ENCODE results near the gene TNRC6A.
"Not testable (repeated sequence)": the region's sequence is repeated elsewhere in the genome, so short reads cannot be mapped to it uniquely, and the experiment has no call there.

TNRC6A gene

GRCh38 chr16:24729243-24729950, at the start of gene TNRC6A:
Gene TNRC6A, plus strand, starts transcription at chr16:24729651. Its CDS starts 191 bp downstream, at chr16:24729842.
- FAIRE-seq, result no peak

DNA sequence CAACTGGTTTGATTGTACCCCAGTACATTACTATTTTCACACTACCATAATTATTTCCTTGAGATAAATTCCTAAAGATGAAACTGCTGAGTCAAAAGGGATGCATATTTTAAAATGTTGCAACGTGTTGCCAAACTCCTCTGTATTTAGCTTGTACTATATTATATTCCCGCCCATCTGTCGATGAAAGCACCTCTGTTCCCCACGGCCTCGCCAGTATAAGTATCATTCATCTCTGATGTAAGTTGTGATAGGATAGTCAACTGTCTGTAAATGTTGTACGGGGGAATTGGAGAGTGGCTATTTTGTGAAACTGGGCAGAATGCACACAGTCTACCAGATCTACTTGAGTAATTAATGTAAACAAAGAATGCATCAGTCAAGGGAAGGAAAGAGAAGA, 47.7 kb upstream of the TNRC6A start:
- no peak for FAIRE-seq

DNA sequence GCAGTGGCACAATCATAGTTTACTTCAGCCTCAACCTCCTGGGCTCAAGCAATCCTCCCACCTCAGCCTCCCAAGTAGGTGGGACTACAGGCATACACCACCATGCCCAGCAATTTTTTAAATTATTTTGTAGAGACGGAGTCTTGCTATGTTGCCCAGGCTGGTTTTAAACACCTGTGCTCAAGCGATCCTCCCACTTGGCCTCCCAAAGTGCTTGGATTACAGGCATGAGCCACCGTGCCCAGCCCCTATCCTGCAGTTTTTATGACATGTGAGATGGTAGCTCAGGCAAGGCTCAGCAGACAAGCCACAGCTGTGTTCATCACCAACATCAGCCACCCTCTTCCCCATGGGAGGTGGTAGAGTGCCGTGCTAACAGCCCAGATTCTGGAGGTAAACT, 46.2 kb upstream of the TNRC6A start:
- no peak for FAIRE-seq

DNA sequence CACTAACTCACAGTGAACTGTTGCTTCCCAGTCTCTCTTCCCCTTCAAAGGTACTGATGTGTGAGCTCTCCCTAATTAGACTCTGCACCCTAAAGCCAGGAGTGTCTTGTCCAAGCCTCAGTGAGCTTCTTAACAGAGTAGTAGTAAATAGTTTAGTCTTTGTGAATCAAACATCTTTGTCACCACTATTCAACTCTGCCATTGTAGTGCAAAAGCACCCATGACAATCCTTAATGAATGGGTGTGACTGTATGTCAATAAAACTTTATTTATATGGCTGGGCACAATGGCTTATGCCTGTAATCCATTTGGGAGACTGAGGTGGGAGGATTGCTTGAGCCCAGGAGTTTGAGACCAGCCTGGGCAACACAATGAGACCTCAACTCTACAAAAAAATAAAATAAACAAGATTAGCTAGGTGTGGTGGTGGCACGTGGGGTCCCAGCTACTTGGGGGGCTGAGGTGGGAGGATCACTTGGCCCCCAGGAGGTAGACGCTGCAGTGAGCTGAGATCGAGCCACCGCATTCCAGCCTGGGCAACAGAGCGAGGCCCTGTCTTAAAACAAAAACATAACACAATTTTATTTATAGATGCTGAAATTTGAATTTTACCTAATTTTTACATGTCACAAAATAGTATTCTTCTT, 45.5 kb upstream of the TNRC6A start:
- no peak for FAIRE-seq

- FAIRE-seq, result no peak
Measured at GRCh38 chr16:24685539-24686432, 43.7 kb upstream of the TNRC6A start.

GRCh38 chr16:24686678-24687077, 42.8 kb upstream of the TNRC6A start:
- FAIRE-seq, result no peak

- FAIRE-seq, result no peak
Measured at GRCh38 chr16:24688359-24688758, 41.1 kb upstream of the TNRC6A start.

DNA sequence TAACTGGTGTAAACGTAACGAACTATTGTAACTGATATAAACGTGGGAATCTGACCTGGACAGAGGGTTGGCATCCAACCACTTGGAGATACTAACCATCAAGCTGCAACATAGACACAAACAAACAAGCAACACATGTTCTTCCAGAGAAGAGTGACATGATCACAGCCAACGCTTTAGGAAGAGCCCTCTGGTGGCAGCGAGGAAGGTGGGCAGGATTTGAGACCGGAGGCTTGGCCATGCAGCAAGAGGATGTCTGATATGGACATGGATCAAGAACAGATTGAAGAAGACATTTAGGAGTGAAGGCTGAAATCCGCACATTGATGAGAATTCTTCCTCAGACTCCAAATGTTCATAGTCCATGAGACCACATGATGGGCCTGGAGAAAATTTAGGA, 40.3 kb upstream of the TNRC6A start:
- no peak for FAIRE-seq

DNA sequence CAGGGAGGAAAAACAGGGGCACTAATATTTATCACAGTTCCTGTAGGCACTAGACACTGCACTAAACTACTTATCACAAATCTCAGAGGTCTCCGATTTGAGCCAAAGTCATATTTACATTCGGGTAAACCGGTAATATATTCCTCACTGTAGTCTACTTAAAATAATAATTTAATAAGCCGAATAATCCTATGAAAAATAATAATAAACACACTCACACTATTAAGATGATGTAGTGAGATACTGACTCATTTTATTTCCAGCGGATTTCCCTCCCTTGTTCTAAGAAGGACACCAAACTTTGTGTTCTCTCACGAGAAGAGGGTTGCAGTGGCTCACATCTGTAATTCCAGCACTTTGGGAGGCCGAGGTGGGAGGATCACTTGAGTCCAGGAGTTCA, 36.6 kb upstream of the TNRC6A start:
- no peak for FAIRE-seq

- no peak for FAIRE-seq
Measured at GRCh38 chr16:24694931-24695330, 34.5 kb upstream of the TNRC6A start.

DNA sequence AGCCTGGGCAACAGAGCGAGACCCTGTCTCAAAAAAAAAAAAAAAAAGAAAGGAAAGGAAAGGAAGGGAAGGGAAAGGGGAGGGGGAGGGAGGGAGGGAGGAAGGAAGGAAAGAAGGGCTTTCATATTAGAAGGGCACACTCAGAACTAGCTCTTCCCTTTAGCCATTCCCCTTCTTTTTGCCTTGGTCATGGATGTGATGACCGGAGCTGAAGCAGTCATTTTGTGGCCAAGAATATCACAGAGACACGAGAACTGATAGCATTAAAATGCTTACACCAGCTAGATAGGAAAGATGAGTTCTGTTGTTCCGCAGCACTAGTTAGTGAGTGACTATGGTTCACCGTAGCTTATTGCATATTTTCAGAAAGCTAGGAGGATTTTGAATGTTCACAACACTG, 32.8 kb upstream of the TNRC6A start:
- FAIRE-seq, result no peak

- no peak for FAIRE-seq
Measured at GRCh38 chr16:24698308-24698707, 31.1 kb upstream of the TNRC6A start.

GRCh38 chr16:24699151-24699723, 30.2 kb upstream of the TNRC6A start:
- no peak for FAIRE-seq

GRCh38 chr16:24700549-24701392, 28.7 kb upstream of the TNRC6A start:
- no peak for FAIRE-seq

GRCh38 chr16:24701521-24701951, 27.9 kb upstream of the TNRC6A start:
- no peak for FAIRE-seq

- not testable (repeated sequence) for FAIRE-seq
Measured at GRCh38 chr16:24707760-24708159, 21.7 kb upstream of the TNRC6A start.

DNA sequence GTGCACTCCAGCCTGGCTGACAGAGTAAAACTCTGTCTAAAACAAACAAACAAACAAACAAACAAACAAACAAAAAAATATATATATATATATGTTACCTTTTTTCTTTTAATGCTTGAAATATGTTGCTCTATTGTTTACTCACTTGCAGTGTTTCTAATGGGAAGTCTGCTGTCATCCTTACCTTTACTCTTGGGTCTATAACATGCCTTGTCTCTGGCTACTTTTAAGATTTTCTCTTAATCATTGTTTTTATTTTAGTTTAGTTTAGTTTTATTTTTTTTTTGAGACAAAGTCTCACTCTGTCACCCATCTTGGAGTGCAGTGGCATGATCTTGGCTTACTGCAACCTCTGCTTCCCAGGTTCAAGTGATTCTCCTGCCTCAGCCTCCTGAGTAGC, 16.1 kb upstream of the TNRC6A start:
- no peak for FAIRE-seq

DNA sequence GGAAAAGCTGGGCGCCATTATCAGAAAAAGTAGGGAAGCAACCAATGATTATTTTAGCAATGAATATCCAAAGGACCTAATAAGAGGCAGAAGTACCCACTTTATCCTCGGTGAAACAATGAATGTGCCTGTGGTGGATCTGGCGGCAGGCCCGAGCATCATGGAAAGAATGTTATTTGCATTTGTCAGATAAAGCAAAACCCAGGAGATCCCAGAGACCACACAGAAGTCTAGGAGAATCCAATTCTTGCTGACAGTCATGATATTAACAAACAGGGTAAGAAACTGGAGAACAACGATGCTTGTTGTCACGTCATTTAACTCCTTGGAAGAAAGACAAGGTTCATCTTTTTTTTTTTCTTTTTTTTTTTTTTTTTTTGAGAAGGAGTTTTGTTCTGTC, 12.0 kb upstream of the TNRC6A start:
- FAIRE-seq, result no peak

DNA sequence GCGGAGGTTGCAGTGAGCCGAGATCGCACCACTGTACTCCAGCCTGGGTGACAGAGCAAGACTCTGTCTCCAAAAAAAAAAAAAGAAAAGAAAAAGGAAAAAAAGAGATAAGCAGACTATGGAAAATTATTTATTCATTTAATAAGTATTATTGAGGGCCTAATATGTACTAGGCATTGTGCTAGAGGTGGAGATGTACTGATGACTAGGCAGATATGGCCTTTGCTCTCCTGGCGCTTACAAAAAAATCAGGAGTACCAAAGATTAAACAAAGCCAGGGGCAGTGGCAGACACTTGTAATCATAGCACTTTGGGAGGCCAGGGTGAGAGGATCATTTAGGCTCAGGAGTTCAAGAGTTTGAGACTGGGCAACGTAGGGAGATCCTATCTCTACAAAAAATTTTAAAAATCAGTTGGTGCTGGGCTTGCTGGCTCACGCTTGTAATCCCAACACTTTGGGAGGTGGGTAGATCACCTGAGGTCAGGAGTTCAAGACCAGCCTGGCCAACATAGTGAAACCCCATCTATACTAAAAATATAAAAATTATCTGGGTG, 10.4 kb upstream of the TNRC6A start:
- no peak for FAIRE-seq

- FAIRE-seq, result no peak
Measured at GRCh38 chr16:24721830-24722238, 7.6 kb upstream of the TNRC6A start.

DNA sequence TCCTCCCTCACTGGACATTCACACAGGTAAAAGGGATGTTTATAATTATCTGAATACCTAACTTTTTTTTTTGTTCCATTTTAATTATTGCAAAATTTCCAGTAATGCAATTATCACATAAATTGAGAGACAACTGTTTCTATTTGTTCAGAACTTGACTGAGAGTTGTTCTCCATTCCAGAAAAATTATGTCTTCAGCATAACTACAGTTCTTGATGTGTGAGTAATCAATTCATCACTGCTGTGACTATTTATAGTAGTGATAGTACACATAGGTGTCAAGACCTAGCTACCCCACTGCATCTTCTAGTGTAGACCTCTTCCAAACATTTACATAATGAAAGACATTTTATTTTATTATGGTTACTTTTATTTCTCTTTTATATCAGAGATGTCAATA, 5.8 kb upstream of the TNRC6A start:
- FAIRE-seq, result no peak

DNA sequence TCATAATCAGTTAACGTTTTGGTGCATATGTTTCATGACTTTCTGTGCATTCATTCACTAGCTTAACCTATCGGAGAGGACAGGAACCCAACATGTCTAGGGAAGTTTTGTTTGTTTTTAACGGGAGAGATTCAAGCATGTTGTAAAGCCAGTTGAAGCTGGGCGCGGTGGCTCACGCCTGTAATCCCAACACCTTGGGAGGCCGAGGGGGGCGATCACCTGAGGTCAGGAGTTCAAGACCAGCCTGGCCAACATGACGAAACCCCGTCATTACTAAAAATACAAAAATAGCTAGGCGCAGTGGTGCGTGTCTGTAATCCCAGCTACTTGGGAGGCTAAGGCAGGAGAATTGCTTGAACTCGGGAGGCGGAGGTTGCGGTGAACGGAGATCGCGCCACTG, 1.4 kb upstream of the TNRC6A start:
- no peak for FAIRE-seq

Data from colon (tissue), 2 donors.